GM23338 (cell line): Measurements from ENCODE around the gene ACO2.
A peak's percentile ranks its signal among the peaks of the same experiment; 100 is the strongest.

Experiments used
- CTCF ChIP-seq, 2 experiments: fragments of 200-600 bp in 1 of 2; sonication (generic) in 1 of 2; conservative IDR thresholded peaks; 2 replicates each; pipeline versions ENCODE4 v1.5.1 to v1.6.1; 2016 to 2017; ENCODE audit warnings: antibody characterized with exemption in 2 of 2, low read depth in 2 of 2, mild to moderate bottlenecking in 2 of 2, moderate library complexity in 1 of 2
- ETS1 ChIP-seq: IDR thresholded peaks from 2 replicates; pipeline ENCODE4 v1.6.1; 2016; ENCODE audit warnings: antibody characterized with exemption
- EZH2phosphoT487 ChIP-seq: fragments of 200-600 bp; sonication (generic); IDR thresholded peaks from one replicate; pipeline ENCODE4 v1.8.1; 2018; ENCODE audit warnings: antibody characterized with exemption; ENCODE audit not compliant: unreplicated experiment
- POLR2AphosphoS5 ChIP-seq: IDR thresholded peaks from 2 replicates; pipeline ENCODE4 v1.6.1; 2016; ENCODE audit warnings: antibody characterized with exemption, low read depth

DNA sequence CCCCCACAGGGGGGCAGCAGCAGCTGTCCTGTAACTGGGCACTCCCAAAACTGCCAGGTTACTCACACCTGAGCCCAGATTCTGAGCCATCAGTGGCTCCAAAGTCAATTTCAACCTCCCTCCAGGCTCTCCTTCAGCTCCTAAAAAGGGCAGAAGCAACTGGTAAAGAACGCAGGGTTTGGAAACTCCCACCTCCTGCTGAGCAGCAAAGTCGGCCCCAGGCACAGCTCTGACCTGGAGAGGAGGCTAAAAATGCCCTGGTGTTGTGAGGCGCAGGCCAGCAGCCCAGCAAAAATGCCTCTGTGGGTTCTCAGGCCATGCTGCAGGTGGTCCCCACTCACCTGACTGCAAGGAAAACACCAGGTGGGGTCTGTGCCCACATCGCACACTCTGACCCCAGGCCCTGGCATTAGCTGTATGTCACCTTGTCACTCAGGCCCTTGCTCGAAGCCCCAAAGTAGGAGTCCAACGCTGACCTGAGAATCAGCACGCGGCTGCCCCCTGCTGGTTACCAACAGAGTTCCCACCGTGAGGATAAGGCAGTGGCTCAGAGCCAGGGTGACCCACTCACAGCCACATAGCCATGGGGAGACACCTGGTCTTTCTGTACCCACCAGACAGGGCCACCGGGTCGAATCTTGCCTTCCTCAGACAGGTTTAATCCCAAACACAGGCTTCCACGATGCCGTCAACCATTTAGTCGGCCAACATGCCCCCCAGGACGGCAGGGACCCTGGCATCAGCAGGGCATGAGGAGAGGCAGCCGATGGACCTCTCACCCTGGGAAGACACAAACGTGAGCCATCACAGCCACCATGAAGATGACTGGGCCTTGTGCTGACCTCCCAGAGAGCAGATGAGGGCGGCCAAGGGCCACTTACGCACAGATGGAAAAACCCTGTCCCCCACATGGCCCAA is 64.2 kb downstream of the ACO2 start:
- TF ChIP-seq ETS1 (no peak), CTCF (conservative IDR thresholded peaks at IDR 0.05; ENCODE audit: low read depth in 2 of 2) (peak; percentile 75 to 90), EZH2phosphoT487 (no peak), POLR2AphosphoS5 (no peak)
